GM12891 (cell line): Measurements from ENCODE around the gene SAMD4B.

Experiments used
- POLR2A ChIP-seq: IDR thresholded peaks from 2 replicates; pipeline ENCODE4 v1.6.1; 2011; ENCODE audit warnings: low read depth, low read length, control low read depth
- POLR2AphosphoS5 ChIP-seq: IDR thresholded peaks from 2 replicates; pipeline ENCODE4 v1.6.1; 2011; ENCODE audit warnings: low read depth, low read length, control low read depth
- SPI1 ChIP-seq: IDR thresholded peaks from 2 replicates; pipeline ENCODE4 v1.6.1; 2011; ENCODE audit warnings: low read depth, low read length, control low read depth
- TAF1 ChIP-seq: IDR thresholded peaks from 2 replicates; pipeline ENCODE4 v1.6.1; 2011; ENCODE audit warnings: low read depth, low read length, control low read depth

GRCh38 chr19:39301562-39301961, 40.7 kb upstream of the SAMD4B start:
- TF ChIP-seq POLR2A (no peak), POLR2AphosphoS5 (no peak), TAF1 (no peak), SPI1 (no peak)
